Hindlimb muscle (tissue), 1 donor: Measurements from ENCODE around the gene TMEM134. TPM values are rescaled to one million over a fixed set of nuclear protein-coding genes. Genes with fewer than 3 reads are reported as not detected.

Experiments
- DNase-seq: peaks from one replicate; pipeline ENCODE4 v3.0.0-alpha.2; 2013
- polyA plus RNA-seq: library from polyadenylated mRNA; unstranded; fragments of 120-200 nt; gene quantifications from one replicate; pipeline ENCODE4 v1.2.1, GENCODE V29; 2013; ENCODE audit not compliant: insufficient read length

Gene TMEM134
- polyA plus RNA-seq, 1 donor: 61.4 TPM

- no peak for DNase-seq
Observed at GRCh38 chr11:67457453-67457852, 11.6 kb downstream of the TMEM134 start.

DNA sequence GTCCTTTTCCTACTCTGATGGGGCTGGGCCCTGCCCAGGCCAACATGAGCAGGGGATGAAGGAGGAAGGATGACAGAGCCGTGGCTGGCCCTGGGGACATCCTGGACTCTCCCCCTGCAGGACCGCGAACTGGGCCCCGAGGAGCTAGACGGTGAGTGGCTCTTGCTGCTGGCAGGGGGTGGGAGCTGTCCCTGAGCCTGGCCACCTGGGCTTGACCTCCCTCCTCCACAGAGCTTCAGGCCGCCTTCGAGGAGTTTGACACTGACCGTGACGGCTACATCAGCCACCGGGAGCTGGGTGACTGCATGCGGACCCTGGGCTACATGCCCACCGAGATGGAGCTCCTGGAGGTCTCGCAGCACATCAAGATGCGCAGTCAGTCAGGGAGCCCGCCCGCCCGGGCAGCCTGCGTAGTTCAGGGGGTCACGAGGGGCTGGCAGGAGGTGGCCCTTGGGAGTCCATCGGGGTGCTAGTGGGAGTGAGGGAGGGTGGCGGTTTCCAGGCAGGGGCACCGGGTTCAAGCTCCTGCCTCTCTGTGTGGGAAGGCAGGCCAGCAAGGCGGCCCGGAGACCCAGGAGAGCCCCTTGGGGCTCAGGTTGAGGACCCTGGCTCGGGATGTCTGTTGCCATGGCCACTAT lies 12.9 kb downstream of the TMEM134 start:
- no peak for DNase-seq

DNA sequence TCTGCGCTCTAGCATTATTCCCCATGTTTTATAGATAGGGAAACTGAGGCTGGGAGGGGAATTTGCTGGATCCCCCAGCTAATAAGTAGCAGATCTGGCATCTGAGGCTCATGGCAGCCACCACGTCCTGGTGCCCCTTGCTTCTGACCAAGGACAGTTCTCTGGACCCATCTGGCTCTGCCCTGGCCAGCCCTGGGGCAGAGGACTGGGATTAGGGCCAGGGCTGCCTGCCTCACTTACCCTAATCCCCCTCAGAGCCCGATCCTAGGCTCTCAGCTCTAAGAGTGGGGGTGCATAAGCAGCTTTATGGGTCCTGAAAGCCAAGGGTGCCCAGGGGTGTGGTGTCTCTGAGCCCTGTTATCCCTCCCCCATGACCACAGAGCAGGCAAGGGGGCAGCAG lies 14.0 kb downstream of the TMEM134 start, which contains the start of gene CABP4:
CABP4 (plus strand) TSS at position 301 of the 400 bp plus-strand sequence; CDS start at position 371, 70 bp downstream.
- no peak for DNase-seq

DNA sequence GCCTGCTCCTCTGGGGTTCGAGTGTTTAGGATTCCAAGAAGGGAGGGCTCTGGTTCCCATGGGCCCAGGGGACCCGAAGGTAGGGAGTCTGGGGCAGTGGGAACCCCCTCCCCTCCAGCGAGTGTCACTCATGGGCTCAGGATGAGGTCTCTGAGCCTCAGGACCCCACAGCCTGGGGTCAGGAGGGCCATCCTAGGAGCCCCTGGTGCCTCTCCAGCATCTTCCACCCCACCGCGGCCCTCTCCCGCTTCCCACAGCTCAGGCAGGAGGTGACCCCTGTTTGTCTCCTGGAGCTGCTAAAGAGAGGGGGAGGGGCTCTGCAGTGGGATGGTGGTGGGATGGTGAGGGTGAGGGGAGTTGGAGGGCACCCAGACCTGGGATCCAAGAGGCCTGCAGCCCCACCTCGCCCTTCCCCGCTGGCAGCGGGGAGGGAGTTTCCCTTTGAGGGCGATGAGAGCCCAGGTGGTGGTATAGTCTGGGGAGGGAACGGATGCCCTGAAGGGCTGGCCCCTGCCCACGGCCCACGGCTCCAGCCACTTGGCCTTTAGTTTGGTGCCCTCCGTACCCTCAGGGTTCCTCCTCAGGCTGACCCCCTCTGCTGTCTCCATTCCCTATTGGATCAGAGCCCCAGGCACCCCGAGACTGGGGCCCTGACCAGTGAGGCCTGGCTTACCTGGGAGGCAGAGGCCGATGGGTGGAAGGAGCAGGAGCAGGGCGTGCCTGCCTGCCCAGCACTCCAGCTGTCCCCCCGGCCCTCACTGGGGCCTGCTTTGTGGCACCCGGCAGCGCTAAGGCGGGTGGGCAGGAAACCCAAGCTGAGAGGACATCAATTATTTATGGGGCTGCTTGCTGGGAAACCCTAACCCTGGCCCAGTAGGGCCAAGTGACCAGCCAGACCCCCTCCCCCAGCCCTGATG lies 15.0 kb downstream of the TMEM134 start:
- DNase-seq: no peak

DNA sequence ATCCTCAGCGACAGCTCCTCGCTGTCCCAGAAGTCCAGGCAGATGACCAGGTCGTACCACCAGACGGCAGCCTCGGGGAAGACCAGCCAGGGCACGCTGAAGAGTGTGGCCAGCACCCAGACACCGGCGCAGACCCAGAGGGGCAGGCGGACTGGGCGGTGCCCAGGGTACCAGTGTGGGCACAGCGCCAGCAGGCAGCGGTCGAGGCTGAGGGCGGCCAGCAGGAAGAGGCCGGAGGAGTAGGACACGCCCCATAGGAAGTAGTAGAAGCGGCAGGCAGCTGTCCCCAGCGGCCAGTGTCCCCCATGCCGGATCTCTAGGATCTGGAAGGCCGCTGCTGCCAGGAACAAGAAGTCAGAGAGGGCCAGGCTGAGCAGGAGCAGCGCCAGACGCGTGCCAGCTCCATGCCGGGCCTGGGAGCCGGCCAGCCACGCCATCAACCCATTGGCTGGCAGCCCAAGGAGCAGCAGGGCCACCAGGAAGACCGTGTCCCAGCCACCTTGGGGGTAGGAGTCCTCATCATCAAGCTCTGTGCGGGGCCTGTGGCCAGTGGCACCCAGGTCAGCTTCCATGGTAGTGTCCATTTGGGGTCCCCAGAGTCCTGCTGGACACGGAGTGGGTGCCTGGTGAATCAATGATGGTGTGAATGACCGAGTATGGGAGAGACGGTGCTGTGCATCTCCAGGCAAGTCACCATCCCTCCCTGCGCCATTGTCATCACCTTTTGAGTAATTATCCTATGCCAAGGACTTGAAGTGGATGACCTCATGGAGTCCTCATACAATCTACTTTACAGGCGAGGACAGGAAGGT lies 16.7 kb downstream of the TMEM134 start, which contains the start of gene GPR152:
GPR152 (minus strand) TSS at position 589 of the 812 bp plus-strand sequence; CDS start at position 584, 5 bp downstream.
- DNase-seq: no peak

DNA sequence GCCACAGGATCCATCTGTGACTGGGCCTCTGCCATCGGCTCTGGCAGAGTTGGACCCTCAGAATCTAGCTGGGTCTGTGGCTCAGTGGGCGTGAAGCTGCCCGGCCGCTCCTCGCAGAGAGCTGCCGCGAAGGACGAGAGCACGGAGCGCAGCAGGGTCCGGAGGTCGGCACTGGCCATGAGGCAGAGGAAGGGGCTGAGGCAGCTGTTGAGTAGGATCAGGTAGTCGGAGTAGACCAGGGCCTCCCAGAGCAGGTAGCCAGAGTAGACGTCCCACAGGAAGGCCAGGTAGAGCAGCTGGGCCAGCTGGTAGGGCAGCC lies 17.4 kb downstream of the TMEM134 start:
- DNase-seq: no peak

GRCh38 chr11:67450796-67451657 lies 18.0 kb downstream of the TMEM134 start:
- DNase-seq: no peak

DNA sequence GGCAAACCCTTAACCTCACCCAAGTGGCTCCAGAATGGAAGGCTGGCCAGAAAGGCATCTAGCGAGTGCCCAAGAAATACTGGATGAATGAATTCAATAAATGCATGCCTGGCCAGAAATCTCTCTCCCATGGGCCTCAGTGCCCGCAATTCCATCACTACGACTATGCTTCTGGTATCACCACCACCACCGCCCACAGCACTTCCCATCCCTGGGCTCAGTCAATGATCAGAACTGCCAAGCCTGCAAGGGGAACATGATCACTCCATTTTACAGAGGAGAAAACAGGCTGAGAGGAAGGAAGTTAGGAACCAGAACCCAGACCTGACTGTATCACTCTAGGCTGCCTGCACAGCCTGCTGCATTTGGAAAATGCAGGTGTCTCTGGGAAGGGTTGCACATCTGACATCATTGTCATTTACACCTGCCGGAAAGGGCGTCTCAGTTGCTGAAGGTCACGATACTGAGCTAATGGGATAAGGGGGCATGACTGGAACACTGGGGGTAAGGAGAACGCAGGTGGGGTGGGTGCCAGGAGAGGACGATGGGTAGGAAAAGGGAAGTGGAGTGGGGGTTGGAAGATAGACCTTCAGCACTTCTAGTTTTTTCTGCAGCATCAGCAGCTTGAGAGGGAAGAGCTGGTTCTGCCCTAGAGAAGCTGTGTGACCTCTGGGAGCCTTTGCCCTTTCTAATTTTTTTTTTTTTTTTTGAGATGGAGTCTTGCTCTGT lies 19.8 kb downstream of the TMEM134 start:
- DNase-seq: no peak

DNA sequence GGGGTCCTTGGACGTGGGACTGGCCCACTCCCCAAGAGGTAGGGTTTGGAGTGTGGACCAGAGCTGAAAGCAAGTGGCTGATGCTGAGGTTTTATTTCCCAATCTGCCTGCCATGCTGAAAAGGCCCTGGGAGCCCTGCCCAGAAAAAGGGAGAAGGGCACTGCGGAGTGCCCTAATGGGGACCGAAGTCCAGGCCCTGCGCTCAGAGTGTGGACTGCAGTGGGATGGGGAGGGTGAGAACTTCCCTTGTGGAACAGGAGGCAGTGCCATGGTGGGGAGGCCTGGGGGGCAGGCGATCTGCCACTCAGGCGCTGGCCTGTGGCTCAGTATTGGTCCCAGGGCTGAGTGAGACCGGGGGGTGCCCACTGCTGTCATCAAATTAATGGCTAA lies 20.8 kb downstream of the TMEM134 start:
- no peak for DNase-seq

DNA sequence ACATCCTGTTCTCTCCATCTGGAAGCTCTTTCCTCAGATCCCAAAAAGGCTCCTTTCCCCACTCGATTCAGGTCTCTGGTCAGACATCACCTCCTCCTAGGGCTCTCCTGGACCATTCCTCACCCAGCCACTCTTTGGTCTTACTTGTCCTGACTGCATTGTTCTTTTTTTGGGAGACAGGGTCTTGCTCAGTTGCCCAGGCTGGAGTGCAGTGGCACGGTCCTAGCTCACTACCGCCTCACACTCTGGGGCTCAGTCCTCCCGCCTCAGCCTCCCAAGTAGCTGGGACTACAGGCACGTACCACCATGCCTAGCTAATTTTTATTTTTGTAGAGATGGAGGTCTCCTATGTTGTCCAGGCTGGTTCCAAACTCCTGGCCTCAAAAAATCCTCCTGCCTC lies 23.5 kb downstream of the TMEM134 start:
- no peak for DNase-seq

DNA sequence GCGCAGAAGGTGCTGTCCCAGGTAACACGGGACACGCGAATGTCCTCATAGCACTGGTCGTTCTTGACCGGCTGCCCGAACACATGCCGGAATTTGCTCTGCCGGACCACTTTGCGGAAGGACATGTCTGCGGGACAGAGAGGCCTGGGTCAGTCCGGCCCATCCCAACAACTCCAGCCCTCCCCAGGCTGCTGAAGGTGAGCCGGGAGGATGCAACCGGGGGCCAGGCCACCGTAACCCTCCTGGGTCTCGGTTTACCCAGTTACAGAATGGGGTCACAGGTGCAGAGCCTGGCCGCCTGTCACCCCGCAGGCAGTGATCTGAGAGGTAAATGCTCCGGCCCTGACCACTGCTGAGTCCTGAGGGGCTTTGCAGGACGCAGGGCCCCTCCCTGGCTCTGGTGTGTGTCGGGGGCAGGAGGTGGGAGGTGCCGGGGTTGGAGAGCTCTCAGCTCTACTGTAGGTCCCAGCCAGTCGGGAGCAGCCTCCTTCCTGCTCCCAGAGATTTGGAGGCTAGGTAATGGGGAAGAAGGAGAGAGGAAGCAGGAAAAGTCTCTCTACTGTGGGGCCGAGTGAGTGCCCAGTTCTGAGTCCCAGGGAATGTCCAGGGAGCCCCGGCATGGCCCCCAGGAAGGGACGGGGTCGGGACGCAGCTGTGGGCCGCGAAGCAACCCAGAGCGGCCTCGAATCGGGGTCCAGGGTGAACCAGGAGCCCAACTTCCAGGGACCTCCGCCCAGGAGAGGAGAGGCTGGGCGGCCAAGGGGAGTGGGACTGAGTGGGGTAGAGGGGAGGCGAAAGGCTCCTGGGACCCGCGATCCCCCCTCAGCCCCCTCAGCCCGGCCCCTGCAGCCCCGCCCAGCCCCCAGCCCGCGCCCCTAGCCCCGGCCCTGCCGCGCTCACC lies 26.3 kb downstream of the TMEM134 start:
- no peak for DNase-seq

DNA sequence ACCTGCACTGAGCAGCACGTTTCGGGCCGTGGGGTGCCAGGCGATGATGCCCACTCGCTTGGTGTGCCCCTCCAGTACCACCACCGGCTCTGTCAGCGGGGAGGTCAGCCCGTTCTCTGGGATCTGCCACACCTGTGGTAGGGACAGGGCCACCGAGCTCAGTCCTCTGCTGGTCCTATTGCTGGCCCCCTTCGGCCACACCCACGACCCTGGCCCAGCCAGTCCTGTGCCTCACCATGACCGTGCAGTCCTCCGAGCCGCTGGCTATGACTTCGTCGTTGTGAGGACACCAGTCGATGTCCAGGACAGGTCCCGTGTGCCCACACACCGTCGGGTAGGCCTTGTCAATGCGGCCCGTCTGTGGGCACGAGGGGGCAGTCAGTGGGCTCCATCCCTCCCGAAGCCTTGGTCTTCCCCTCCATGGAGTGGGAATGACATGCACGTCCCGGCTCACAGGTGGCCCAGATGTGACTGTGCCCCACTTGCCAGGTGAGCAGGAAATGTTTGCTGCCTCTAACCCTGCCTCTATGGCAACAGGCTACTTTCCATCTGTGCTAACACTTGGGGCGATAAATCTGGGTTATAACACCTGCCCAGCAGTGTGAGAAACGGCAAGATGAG lies 27.2 kb downstream of the TMEM134 start:
- no peak for DNase-seq

- DNase-seq: no peak
Observed at GRCh38 chr11:67441098-67441563, 27.9 kb downstream of the TMEM134 start.

DNA sequence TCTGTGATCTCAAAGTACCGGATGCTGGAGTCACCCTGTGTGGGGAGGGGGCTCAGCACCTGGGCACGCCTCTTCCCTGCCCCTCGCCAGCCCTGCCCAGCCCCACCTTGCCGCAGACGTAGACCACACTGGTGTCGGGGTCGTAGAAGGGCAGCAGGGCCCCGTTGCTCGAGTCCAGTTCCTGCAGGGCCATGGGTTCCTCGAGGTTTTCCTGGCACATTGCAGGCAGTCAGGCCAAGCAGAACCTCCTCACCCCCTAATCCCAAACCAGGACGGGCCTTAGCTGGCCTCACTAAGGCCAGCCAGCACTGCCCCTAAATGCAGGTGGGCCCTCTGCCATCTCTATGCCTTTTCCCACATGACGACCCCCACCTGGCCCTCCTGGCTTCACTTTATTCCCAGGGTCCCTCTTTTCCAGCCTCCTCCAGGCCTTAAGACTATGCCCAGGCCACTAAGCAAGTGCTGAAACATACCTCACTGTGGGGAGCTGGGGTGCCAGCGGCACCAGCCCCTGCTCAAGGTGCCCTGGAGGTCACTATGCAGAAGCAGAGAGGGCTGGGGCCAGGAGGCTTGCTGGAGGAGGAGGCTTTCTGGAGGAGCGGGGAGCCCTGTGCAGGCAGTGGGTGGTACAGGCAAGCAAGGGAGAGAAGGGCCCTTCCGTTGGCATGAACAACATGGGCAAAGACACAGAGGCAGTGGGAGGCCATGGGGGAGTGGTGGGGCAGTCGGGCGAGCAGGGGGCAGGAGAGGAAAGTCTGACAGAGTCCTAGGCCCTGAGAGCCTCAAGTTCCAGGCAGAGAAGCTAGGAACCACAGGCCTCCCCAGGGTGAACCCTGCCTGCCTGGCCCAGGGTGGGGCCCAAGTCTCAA lies 28.6 kb downstream of the TMEM134 start:
- no peak for DNase-seq

- no peak for DNase-seq
Observed at GRCh38 chr11:67439321-67440228, 29.5 kb downstream of the TMEM134 start.

DNA sequence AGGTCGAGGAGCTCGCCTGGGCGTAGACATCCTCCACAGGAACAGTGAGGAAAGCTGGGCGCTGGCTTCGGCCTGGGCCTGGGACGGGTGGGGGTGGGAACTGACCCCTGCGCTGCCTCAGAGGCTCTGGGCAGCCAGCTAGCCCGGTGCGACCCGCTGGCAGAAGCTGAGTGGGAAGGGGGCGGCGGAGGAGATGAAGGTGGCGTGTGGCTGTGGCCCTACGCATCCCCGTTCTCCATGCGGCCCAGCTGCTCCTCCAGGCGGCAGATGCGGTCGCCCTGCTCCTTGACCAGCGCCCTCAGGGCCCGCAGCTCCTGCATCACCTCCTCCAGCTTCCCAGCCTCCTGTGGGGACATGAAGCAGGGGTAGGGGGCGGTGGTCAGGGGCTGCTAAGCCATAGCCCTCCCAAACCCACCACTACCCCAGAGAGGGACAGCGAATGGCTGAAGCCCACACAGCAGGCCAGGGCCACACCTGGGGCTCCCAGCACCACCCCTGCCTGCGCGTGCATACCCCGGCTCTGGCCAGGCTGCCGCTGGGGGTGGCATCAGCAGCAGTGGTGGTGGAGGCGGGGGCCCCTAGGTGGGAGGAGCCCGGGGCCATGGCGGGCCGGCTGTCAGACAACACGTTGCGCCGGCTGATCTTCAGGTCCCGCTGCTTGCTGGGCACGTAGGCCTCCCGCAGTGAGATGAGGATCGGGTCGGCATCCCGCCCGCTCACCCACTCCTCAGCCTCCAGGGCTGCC lies 30.7 kb downstream of the TMEM134 start:
- DNase-seq: no peak

DNA sequence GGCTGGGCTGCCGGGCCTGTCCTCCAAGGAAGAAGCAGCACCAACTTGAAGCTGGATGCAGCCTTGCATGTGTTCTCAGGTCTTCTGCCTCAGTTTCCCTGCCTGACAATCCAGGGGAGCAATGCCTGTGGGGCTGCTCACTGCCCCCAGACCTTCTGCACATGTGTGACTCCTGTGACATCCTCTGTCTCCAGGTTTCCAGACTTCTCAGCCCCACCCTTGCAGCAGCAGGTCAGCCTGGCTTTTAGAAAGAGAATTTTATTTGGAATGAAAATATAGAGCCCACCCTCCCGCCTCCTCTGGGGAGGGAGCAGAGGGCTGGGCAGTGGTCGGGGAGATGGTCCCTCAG lies 31.3 kb downstream of the TMEM134 start:
- no peak for DNase-seq
